ENCODE data around the gene CLIC6.

- no peak for TF ChIP-seq CTCF (IDR thresholded peaks at IDR 0.05; ENCODE audit: low read depth, low read length)
- TF ChIP-seq POLR2A (IDR thresholded peaks at IDR 0.05; ENCODE audit: extremely low read depth, insufficient read length): no peak
- no peak for TF ChIP-seq MAX (IDR thresholded peaks at IDR 0.05; ENCODE audit: low read depth, low read length)
Measured at GRCh38 chr21:34706337-34706736, 37.5 kb downstream of the CLIC6 start.
